NCI-H345 treated with DMSO at 0.1 percent for 48 hours (cell line): ENCODE results near the gene SRRT.
"Not testable (repeated sequence)": the region's sequence is repeated elsewhere in the genome, so short reads cannot be mapped to it uniquely, and the experiment has no call there.

Experiments used
- DNase-seq: peaks from one replicate; lab custom pipeline; 2025; ENCODE audit not compliant: unreplicated experiment; lab: John Stamatoyannopoulos, UW

Gene SRRT

DNA sequence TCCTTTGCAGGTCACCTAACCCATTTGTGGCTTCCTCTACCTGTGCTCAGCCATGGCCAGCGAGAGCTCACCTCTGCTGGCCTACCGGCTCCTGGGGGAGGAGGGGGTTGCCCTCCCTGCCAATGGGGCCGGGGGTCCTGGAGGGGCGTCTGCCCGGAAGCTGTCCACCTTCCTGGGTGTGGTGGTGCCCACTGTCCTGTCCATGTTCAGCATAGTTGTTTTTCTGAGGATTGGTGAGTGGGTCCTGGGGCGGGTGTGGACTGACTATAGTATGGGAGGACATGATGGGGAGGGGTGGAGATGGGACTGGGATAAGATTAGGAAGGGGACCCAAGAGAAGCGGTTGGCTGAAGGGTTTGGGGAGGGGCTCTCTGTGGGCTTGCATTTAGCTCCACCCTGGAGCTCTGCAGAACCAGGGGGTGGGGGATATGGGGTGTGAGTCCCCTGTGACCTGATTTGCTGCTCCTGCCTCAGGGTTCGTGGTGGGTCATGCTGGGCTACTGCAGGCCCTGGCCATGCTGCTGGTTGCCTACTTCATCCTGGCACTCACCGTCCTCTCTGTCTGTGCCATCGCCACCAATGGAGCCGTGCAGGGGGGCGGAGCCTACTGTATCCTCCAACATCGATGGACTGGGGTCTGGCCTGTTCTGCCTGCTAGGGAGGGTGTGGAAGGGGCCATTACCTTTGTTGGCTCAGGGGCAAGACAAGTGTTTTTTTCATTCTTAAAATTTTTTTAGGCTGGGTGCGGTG, 20.6 kb upstream of the SRRT start:
- no peak for DNase-seq

DNA sequence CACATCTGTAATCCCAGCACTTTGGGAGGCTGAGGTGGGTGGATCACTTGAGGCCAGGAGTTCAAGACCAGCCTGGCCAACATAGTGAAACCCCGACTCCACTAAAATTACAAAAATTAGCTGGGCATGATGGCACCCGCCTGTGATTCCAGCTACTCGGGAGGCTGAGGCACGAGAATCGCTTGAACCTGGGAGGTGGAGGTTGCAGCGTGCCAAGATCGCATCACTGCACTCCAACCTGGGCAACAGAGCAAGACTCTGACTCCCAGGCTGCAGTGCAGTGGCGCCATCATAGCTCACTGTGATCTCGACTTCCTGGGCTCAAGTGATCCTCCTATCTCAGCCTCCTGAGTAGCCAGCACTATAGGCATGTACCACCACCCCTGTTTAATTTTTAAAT, 20.0 kb upstream of the SRRT start:
- DNase-seq, result not testable (repeated sequence)

DNA sequence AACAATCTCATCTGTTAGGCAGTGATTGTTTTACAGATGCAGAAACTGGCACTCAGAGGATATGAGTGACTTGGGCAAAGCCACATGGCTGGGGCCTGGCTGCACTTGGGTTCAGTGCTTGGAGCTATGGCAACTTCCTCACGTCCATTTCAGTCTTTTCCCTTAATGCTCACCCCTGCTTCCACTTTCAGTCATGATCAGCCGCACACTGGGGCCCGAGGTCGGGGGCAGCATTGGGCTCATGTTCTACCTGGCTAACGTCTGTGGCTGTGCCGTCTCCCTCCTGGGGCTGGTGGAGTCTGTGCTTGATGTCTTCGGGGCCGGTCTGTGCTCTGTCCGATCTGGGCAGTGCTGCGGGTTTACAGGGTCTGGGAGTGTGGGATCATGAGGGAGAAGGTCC, 19.4 kb upstream of the SRRT start:
- no peak for DNase-seq

DNA sequence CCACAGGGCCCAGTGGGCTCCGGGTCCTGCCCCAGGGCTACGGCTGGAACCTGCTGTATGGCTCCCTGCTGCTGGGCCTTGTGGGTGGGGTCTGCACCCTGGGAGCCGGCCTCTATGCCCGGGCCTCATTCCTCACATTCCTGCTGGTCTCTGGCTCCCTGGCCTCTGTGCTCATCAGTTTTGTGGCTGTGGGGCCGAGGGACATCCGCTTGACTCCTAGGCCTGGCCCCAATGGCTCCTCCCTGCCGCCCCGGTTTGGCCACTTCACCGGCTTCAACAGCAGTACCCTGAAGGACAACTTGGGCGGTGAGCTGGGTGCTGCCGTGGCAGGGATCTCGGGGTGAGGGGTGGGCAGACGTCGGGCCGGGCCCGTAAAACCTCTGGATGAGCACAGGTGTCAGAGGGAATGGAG, 18.0 kb upstream of the SRRT start:
- DNase-seq, result no peak

DNA sequence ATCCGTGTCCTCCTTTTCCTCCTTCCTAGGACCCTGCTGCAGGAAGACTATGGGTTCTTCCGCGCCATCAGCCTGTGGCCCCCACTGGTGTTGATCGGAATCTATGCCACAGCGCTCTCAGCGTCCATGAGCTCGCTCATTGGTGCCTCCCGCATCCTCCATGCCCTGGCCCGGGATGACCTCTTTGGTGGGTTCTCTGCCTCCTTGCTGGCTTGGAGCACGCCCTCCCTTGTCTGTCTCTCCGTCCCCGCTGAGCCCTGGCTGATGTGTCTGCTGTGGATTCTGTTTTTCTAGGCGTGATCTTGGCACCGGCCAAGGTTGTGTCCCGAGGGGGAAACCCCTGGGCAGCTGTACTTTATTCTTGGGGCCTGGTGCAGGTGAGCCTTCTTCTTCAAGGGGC, 15.0 kb upstream of the SRRT start:
- DNase-seq, result no peak

DNA sequence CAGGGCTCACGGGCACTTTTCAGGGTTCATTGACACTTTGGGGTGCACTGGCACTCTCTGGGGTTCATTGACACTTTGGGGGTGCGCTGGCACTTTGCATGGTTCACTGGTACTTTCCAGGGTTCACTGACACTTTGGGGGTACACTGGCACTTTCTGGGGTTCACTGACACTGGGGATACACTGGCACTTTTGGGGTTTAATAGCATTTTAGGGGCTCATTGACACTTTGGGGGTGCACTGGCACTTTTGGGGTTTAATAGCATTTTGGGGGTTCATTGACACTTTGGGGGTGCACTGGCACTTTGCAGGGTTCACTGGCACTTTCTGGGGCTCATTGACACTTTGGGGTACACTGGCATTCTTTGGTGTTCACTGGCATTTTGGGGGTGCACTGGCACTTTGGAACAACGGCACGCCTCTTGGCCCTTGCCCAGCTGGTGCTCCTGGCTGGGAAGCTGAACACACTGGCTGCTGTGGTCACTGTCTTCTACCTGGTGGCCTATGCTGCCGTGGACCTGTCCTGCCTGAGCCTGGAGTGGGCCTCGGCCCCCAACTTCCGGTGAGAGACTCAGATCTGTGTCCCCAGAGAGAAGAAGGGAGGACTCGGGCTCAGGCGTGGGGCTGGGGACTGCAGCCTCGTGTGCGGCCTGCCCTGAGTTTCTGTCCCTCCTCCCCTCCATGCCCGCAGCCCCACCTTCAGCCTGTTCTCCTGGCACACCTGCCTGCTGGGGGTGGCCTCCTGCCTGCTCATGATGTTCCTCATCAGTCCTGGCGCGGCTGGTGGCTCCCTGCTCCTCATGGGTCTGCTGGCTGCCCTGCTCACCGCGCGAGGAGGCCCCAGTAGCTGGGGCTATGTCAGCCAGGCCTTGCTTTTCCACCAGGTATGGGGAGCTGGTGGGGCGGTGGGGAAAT, 13.9 kb upstream of the SRRT start:
- no peak for DNase-seq

DNA sequence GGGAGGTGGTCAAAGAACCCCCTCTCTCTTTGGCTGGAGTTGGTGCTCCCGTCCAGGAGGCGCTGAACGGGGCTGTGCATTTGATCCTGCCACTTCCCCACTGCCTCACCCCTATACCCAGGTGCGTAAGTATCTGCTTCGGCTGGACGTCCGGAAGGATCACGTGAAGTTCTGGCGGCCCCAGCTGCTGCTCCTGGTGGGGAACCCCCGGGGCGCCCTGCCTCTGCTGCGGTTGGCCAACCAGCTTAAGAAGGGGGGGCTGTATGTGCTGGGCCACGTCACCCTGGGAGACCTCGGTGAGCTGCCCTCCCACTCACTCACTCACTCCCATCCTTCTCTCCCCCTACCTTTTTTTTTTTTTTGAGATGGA, 13.3 kb upstream of the SRRT start:
- no peak for DNase-seq

DNA sequence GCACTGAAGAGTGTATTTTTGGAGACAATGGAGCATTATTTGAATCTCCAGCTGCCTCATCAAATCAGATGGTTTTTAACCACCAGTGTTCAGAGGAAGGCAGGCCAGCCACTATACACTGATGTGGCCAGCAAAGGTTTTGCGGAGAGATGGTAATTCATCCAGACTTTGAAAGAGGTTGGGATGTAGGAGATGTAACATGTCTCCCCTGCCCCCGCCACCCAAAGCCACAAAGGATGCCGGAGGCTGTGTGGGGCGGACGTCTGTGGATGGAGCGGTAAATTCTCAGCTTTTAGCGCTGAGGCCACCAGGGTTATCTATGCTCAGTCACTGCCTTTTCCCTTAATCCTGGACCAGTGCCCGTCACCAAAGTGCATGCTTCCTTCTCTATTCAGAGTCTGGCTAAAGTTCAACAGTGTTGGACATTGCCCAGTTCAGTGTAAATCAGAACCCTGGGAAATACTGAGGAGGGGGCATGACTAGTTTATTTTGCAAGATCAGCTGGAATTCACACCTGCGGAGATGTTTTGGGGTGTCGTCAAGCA, 11.4 kb upstream of the SRRT start:
- no peak for DNase-seq

DNA sequence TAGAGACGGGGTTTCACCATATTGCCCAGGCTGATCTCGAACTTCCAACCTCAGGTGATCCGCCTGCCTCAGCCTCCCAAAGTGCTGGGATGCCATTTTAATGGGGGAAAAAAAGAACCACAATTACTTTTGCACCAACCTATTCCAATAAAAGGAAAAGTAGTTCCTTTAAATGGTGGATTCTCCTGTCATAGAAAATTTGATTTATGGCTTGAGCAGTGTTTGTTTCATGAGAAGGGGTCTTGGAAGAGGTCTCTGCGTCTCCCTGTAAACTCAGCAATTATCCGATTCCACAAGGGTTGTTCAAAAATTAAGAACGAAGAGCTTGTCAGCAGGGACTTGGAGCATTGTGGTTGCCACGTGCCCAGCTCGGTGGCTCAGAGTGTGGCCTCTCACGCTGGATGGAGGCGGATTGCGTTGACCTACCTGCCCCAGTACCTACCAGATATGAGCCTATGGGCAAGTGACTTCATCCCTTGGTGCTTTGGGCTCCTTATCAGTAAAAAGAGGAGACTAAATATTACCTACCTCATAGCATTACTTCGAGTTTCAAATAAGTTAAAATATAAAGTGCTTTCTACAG, 10.5 kb upstream of the SRRT start:
- DNase-seq, result no peak

DNA sequence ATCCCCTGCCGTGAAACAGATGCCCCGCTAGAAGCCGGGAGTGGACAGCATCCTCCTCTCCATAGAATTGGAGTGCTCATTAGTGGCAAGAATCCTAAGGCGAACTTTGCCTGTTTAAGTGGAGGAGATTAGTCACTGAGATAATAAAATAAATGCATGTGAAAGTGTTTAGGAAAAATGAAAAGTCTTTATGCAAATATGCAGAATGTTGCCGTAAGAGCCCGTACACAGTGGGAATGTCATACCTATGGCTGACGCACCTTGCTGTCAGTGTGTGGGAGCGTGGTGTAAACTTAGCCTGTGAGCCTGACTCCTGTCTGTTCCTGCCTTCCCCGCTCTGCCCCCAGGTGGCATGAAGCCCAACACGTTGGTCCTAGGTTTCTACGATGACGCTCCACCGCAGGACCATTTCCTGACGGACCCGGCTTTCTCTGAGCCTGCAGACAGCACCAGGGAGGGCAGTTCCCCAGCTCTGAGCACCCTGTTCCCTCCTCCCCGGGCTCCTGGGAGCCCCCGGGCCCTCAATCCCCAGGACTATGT, 9.5 kb upstream of the SRRT start:
- DNase-seq, result no peak

DNA sequence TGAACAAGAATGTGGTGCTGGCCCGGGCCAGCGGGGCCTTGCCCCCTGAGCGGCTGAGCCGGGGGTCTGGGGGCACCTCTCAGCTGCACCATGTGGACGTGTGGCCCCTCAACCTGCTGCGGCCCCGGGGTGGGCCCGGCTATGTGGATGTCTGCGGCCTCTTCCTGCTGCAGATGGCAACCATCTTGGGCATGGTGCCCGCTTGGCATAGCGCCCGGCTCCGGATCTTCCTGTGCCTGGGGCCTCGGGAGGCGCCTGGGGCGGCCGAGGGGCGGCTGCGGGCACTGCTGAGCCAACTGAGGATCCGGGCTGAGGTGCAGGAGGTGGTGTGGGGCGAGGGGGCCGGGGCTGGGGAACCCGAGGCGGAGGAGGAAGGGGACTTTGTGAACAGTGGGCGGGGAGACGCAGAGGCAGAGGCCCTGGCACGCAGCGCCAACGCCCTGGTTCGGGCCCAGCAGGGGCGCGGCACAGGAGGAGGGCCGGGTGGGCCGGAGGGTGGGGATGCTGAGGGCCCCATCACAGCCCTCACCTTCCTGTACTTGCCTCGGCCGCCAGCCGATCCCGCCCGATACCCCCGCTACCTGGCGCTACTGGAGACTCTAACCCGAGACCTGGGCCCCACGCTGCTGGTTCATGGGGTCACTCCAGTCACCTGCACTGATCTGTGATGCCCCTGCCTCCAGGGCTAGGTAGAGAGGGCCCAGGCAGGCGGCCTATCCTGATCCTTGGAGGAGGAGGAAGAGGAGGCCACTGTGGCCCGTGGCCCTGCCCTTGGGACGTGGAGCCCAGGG, 8.8 kb upstream of the SRRT start:
- DNase-seq, result no peak

DNA sequence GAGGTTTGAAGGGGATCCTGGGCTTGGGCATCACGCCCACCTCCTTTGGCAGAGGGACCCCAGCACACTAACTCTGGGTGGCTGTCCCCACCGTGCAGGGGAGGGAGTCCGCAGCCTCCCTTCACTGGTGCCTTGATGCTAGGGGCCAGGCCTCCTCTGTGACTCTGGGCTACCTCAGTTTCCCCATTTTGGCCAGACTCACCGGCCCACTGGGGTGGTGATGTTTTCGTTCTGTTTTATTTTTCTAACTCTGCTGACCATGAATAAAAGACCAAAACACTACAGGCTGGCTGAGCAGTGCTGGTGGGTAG, 8.2 kb upstream of the SRRT start:
- no peak for DNase-seq

DNA sequence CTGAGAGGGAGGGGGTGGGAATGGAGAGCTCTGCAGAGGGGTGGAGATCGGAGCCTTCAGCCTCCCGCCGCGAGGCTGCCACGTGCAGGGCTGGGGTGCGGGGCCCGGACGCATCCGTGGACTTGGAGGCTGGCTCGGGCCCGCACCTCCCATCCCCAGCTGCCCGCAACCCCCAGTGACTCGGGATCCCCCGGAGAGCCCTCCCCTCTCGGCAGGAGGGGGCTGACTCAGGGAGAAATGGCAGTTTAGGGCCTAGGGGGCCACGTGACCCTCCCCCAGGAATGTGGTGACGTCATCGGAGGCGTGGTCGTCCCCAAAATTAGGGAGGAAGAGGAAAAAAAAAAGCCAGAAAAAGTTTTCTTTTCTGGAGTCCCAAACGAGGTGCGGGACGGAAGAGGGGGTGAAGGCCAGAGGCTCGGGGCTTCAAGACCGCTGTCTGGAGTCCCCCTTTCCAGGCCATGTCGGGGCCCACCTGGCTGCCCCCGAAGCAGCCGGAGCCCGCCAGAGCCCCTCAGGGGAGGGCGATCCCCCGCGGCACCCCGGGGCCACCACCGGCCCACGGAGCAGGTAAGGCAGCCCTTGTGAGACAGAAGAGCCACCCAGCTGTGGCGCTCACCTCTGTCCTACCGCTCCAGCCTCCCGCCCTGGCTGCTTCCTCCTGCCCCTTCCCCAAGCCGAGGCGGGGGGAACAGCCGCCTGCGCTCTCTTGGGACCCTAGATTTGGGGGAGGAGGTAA, 7.7 kb upstream of the SRRT start, which contains the start of gene TRIP6:
TRIP6 (plus strand) TSS at position 348 of the 736 bp plus-strand sequence; CDS start at position 459, 111 bp downstream.
- no peak for DNase-seq

DNA sequence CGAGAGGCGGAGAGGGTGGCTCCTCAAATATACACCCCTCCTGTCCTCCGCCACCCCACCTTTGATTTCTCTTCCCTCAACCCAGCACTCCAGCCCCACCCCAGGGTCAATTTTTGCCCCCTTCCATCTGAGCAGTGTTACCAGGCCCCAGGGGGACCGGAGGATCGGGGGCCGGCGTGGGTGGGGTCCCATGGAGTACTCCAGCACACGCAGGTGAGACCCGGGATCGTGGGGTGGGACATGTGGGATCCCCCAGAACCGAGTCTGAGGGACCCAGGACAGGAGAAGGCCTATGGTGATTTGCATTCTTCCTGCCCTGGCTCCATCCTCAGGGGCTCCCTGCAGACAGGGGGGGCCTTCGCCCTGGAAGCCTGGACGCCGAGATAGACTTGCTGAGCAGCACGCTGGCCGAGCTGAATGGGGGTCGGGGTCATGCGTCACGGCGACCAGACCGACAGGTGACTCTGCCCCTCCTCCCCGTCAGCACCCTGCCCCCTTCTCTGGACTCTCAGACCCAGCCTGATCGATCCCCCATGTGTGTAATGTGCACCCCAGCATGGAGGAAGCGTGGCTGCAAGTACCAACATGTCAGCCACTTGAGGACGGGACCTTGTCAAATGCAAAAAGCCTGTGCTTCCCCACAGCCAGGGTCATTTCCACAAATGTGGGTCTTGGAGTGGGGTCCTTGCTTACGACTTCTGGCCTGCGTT, 7.0 kb upstream of the SRRT start:
- DNase-seq, result no peak

DNA sequence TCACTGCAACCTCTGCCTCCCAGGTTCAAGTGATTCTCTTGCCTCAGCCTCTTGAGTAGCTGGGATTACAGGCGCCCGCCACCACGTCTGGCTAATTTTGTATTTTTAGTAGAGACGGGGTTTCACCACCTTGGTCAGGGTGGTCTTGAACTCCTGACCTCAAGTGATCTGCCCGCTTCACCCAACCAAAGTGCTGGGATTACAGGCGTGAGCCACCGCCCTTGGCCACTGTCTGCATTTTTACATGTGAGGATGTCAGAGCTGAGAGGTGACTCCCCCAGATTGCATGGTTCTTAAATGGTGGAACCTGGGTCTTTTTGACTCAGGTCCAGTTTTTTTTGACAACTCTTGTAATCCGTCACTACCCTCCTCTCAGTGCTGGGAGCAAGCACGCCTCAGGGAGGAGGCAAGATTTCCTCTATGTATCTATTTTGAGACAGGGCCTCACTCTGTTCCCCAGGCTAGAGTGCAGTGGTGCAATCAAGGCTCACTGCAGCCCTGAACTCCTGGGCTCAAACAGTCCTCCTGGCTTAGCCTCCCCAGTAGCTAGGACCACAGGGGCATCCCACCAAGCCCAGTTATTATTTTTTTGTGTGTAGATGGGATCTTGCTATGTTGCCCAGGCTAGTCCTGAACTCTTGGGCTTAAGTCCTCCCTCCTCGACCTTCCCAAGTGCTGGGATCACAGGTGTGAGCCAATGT, 1.2 kb upstream of the SRRT start:
- DNase-seq, result no peak

DNA sequence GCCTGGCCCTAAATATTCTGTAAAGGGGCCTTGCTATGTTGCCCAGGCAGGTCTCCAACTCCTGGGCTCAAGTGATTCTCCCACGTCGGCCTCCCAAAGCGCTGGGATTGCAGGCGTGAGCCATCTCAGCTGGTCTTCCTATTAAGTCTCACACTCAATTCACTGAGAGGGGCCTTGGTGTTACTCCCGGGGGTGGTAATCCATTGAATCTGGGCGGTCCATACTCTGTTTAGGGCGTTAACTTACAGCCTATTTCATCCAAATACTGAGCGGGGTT, 665 bp upstream of the SRRT start:
- no peak for DNase-seq

DNA sequence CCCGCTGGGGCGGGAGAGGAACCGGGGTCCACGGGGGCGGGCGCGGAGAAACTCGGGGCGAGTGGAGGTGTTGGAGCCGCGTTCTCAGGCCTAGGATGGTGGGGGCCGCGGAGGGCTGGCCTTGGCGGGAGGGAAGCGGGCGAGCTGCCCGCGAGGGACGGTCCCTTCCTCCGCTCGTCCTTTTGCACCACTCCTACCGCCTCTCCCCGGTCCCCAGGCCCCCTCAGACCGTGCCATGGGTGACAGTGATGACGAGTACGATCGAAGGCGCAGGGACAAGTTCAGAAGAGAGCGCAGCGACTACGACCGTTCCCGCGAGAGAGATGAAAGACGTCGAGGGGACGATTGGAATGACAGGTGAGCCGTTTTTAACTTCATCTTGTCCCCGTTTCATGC, 451 bp downstream of the SRRT start:
- DNase-seq, result no peak

DNA sequence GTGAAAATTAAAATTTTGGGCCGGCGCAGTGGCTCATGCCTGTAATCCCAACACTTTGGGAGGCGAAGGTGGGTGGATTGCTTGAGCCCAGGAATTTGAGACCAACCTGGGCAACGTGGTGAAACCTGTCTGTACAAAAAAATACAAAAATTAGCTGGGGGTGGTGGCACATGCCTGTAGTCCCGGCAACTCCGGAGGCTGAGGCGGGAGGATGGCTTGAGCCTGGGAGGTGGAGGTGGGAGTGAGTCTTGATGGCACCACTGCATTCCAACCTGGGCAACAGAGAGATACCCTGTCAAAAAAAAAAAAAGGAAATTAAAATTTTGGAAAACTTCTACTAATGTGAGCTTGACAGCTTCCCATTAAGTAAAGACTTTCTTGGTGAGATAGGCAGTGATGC, 3.1 kb downstream of the SRRT start:
- no peak for DNase-seq

DNA sequence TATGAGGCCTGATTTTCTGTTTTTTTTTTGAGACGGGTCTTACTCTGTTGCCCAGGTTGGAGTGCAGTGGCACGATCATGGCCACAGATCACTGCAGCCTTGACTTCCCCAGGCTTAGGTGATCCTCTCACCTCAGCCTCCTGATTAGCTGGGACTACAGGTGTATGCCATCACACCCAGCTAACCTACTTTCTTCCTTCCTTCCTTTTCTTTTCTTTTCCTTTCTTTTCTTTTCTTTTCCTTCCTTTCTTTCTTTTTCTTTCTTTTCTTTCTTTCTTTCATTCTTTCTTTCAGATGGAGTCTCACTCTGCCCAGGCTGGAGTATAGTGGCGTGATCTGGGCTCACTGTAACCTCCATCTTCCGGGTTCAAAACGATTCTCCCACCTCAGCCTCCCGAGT, 3.8 kb downstream of the SRRT start:
- no peak for DNase-seq
